ENCODE results near the gene SBK1.
A peak's percentile ranks its signal among the peaks of the same experiment; 100 is the strongest.

The SBK1 gene

DNA sequence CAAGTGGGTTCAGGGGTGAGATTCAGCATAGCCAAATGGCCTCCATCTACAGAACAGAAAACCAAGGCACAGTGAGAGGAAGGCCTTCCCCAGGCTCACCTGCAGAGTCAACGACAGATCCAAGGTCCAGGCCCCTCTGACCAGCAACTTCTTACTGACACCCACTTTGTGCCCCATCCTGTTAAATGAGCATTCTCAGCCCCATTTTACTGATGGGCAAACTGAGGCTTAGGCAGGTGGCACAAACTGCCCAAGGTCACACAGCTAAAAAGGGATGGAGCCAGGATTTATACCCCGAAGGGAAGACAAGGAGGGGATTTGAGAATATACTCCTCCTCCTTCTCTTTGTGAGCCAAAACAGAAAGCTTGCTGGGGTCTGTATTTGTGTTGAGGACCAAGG lies 9.3 kb downstream of the SBK1 start:
- H3K36me3 ChIP-seq (replicated peaks; ENCODE audit: insufficient read depth, low read length): no peaks in the 10 kb centered on the region
- H4K20me1 ChIP-seq (ENCODE audit: insufficient read depth, low read length): no peaks in the 10 kb centered on the region
- H3K9me3 ChIP-seq (replicated peaks; ENCODE audit: insufficient read depth, low read length): no peaks in the 10 kb centered on the region
- no peak overlapping the region for H3K4me3 ChIP-seq (ENCODE audit: low read length)
- no peaks in the 10 kb centered on the region for H3K9me2 ChIP-seq (replicated peaks; ENCODE audit: insufficient read depth, low read length)
- no peak overlapping the region for H3K4me2 ChIP-seq (ENCODE audit: low read depth, low read length)
- H3K79me2 ChIP-seq (ENCODE audit: low read length): no peaks in the 10 kb centered on the region
- H3F3A ChIP-seq (ENCODE audit: insufficient read depth, low read length): no peaks in the 10 kb centered on the region
- H3K4me1 ChIP-seq (ENCODE audit: low read length): no peaks in the 10 kb centered on the region
- no peak for DNase-seq
- no peak overlapping the region for H3K9ac ChIP-seq (ENCODE audit: low read length)
- peaks cover 36% of the 10 kb centered on the region for H3K27me3 ChIP-seq (replicated peaks; ENCODE audit: insufficient read depth, low read length)
- TF ChIP-seq, protein P1, sequence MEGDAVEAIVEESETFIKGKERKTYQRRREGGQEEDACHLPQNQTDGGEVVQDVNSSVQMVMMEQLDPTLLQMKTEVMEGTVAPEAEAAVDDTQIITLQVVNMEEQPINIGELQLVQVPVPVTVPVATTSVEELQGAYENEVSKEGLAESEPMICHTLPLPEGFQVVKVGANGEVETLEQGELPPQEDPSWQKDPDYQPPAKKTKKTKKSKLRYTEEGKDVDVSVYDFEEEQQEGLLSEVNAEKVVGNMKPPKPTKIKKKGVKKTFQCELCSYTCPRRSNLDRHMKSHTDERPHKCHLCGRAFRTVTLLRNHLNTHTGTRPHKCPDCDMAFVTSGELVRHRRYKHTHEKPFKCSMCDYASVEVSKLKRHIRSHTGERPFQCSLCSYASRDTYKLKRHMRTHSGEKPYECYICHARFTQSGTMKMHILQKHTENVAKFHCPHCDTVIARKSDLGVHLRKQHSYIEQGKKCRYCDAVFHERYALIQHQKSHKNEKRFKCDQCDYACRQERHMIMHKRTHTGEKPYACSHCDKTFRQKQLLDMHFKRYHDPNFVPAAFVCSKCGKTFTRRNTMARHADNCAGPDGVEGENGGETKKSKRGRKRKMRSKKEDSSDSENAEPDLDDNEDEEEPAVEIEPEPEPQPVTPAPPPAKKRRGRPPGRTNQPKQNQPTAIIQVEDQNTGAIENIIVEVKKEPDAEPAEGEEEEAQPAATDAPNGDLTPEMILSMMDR (IDR thresholded peaks at IDR 0.05; ENCODE audit: low read length): no peak
- TF ChIP-seq EZH2phosphoT487 (IDR thresholded peaks at IDR 0.05; ENCODE audit: low read length): no peak
- no peak for TF ChIP-seq EZH2 (optimal IDR thresholded peaks at IDR 0.05; ENCODE audit: low read depth, low read length)
- no peak overlapping the region for H2AFZ ChIP-seq (ENCODE audit: low read length)
- no peak overlapping the region for H3K27ac ChIP-seq (ENCODE audit: low read length)

DNA sequence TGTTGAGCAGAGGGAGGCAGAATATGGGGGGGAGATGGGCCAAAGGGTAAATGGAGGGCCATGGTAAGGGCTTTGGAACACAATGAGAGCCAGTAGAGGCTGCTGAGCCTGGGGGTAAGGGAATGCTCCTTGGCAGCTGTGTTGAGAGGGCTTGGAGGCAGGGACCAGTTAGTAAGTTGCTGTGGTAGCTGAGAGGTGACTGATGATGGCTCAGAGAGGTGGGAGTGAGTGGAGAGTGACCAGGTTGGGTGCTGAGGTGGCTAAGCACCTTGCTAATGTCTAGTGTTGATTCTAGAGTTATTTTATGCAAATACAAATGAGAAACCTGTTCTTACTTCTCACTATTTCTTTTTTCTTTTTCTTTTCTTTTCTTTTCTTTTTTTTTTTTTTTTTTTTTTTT lies 10.8 kb downstream of the SBK1 start:
- Histone ChIP-seq H3K4me3 (ENCODE audit: low read length) (no peak overlapping the region), H3K9me2 (replicated peaks; ENCODE audit: insufficient read depth, low read length) (no peaks in the 10 kb centered on the region), H3F3A (ENCODE audit: insufficient read depth, low read length) (no peaks in the 10 kb centered on the region), H3K27me3 (replicated peaks; ENCODE audit: insufficient read depth, low read length) (peaks cover 49% of the 10 kb centered on the region), H3K79me2 (ENCODE audit: low read length) (no peaks in the 10 kb centered on the region), H3K4me2 (ENCODE audit: low read depth, low read length) (no peak overlapping the region), H3K4me1 (ENCODE audit: low read length) (no peaks in the 10 kb centered on the region), H3K36me3 (replicated peaks; ENCODE audit: insufficient read depth, low read length) (no peaks in the 10 kb centered on the region), H3K9me3 (replicated peaks; ENCODE audit: insufficient read depth, low read length) (no peaks in the 10 kb centered on the region), H4K20me1 (ENCODE audit: insufficient read depth, low read length) (no peaks in the 10 kb centered on the region), H3K9ac (ENCODE audit: low read length) (no peak overlapping the region), H3K27ac (ENCODE audit: low read length) (no peak overlapping the region), H2AFZ (ENCODE audit: low read length) (no peak overlapping the region)
- TF ChIP-seq EZH2 (optimal IDR thresholded peaks at IDR 0.05; ENCODE audit: low read depth, low read length): no peak
- TF ChIP-seq EZH2phosphoT487 (IDR thresholded peaks at IDR 0.05; ENCODE audit: low read length): no peak
- TF ChIP-seq, protein P1 (IDR thresholded peaks at IDR 0.05; ENCODE audit: low read length): no peak
- DNase-seq: no peak

DNA sequence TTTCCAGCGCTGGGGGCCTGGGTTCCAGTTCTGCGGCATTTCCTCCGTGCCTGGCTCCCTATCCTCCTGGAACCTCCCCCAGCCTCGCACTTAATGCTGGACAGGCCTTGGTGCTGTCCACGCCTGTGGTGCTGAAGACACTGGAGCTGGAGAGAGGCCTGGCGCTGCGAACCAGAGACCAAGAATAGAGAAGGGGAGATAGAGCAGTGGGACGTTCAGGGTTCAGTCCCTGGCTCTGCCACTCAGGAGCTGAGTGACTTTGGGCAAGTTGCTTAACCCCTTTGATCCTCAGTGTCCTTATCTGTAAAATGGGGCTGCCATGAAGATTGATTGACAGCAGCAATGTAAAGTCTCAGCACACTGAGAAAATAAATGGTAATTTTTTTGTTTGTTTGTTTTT lies 11.9 kb downstream of the SBK1 start:
- TF ChIP-seq EZH2 (optimal IDR thresholded peaks at IDR 0.05; ENCODE audit: low read depth, low read length): no peak
- no peak for TF ChIP-seq EZH2phosphoT487 (IDR thresholded peaks at IDR 0.05; ENCODE audit: low read length)
- TF ChIP-seq, protein P1 (IDR thresholded peaks at IDR 0.05; ENCODE audit: low read length): no peak
- no peaks in the 10 kb centered on the region for H3K9me2 ChIP-seq (replicated peaks; ENCODE audit: insufficient read depth, low read length)
- peak; percentile 40 for DNase-seq
- no peaks in the 10 kb centered on the region for H3F3A ChIP-seq (ENCODE audit: insufficient read depth, low read length)
- no peak overlapping the region for H3K27ac ChIP-seq (ENCODE audit: low read length)
- no peak overlapping the region for H3K4me2 ChIP-seq (ENCODE audit: low read depth, low read length)
- H3K27me3 ChIP-seq (replicated peaks; ENCODE audit: insufficient read depth, low read length): peaks cover 58% of the 10 kb centered on the region
- H4K20me1 ChIP-seq (ENCODE audit: insufficient read depth, low read length): no peaks in the 10 kb centered on the region
- H3K9me3 ChIP-seq (replicated peaks; ENCODE audit: insufficient read depth, low read length): no peaks in the 10 kb centered on the region
- no peak overlapping the region for H2AFZ ChIP-seq (ENCODE audit: low read length)
- no peaks in the 10 kb centered on the region for H3K4me1 ChIP-seq (ENCODE audit: low read length)
- no peaks in the 10 kb centered on the region for H3K79me2 ChIP-seq (ENCODE audit: low read length)
- H3K9ac ChIP-seq (ENCODE audit: low read length): no peak overlapping the region
- H3K4me3 ChIP-seq (ENCODE audit: low read length): no peak overlapping the region
- no peaks in the 10 kb centered on the region for H3K36me3 ChIP-seq (replicated peaks; ENCODE audit: insufficient read depth, low read length)

All from MM.1S (cell line).